PC-9 (cell line): ENCODE results near the gene PIK3C2G. TPM values are rescaled to one million over a fixed set of nuclear protein-coding genes. Genes with fewer than 3 reads are reported as not detected.

Source experiments
- BruUV-seq: library from RNA; stranded (reverse); fragments of 400-500 nt; replicated peaks from 2 replicates; lab custom pipeline; 2021; lab: Mats Ljungman, UMichigan
- CTCF ChIA-PET: fragments of 300-600 bp; sonication (Branson Sonifier 250); formaldehyde crosslinking; loops from one replicate; lab custom pipeline; 2022; ENCODE audit warnings: antibody characterized with exemption; lab: Charles Lee
- POLR2A ChIA-PET: fragments of 300-600 bp; sonication (Branson Sonifier 250); formaldehyde crosslinking; loops from one replicate; lab custom pipeline; 2022; ENCODE audit warnings: antibody characterized with exemption; ENCODE audit not compliant: unreplicated experiment; lab: Charles Lee
- DNase-seq, 2 experiments: peaks; one replicate each; pipeline versions ENCODE4 v3.0.0 to v3.0.0-alpha.2; 2015 to 2022; ENCODE audit warnings: mixed read lengths in 1 of 2
- H2AFZ ChIP-seq: fragments of 200-600 bp; sonication (generic); 2 replicates; pipeline ENCODE4 v1.8.1; 2017; ENCODE audit warnings: antibody characterized with exemption
- H3F3A ChIP-seq: fragments of 200-600 bp; sonication (generic); 2 replicates; pipeline ENCODE4 v1.8.1; 2017; ENCODE audit warnings: antibody characterized with exemption, mild to moderate bottlenecking, low read depth; ENCODE audit not compliant: insufficient read depth
- H3K27ac ChIP-seq: fragments of 200-600 bp; sonication (generic); 2 replicates; pipeline ENCODE4 v1.6.1; 2016; ENCODE audit warnings: mixed run types
- H3K27me3 ChIP-seq: fragments of 200-600 bp; sonication (generic); 2 replicates; pipeline ENCODE4 v1.6.1; 2016; ENCODE audit warnings: low read depth, mixed run types; ENCODE audit not compliant: insufficient read depth
- H3K36me3 ChIP-seq: fragments of 200-600 bp; sonication (generic); 2 replicates; pipeline ENCODE4 v1.6.1; 2016; ENCODE audit warnings: low read depth, mixed run types
- H3K4me1 ChIP-seq: fragments of 200-600 bp; sonication (generic); replicated peaks from 2 replicates; pipeline ENCODE4 v1.6.1; 2016; ENCODE audit warnings: mixed run types; ENCODE audit not compliant: insufficient read depth
- H3K4me2 ChIP-seq: fragments of 200-600 bp; sonication (generic); 2 replicates; pipeline ENCODE4 v1.6.1; 2017; ENCODE audit warnings: mixed run types
- H3K4me3 ChIP-seq: fragments of 200-600 bp; sonication (generic); 2 replicates; pipeline ENCODE4 v1.6.1; 2016; ENCODE audit warnings: mixed run types
- H3K79me2 ChIP-seq: fragments of 200-600 bp; sonication (generic); 2 replicates; pipeline ENCODE4 v1.6.1; 2017; ENCODE audit warnings: low read depth, mixed run types
- H3K9me2 ChIP-seq: fragments of 200-600 bp; sonication (generic); 2 replicates; pipeline ENCODE4 v1.8.1; 2017; ENCODE audit warnings: mild to moderate bottlenecking; ENCODE audit not compliant: insufficient read depth
- H3K9me3 ChIP-seq: fragments of 200-600 bp; sonication (generic); 2 replicates; pipeline ENCODE4 v1.8.1; 2016; ENCODE audit warnings: low read depth; ENCODE audit not compliant: insufficient read depth
- H4K20me1 ChIP-seq: fragments of 200-600 bp; sonication (generic); 2 replicates; pipeline ENCODE4 v1.8.1; 2017; ENCODE audit not compliant: insufficient read depth
- EZH2 ChIP-seq: fragments of 200-600 bp; sonication (generic); IDR thresholded peaks from 2 replicates; pipeline ENCODE4 v1.8.0; 2017; ENCODE audit warnings: antibody characterized with exemption, low read depth
- intact Hi-C: fragments of 100-400 bp; cut with micrococcal nuclease; formaldehyde crosslinking; loops from one replicate; pipeline ENCODE4 v1.10.0; 2022; ENCODE audit not compliant: unreplicated experiment
- total RNA-seq: library from RNA; stranded (reverse); gene quantifications from 2 replicates; pipeline ENCODE4 v1.2.3, GENCODE V29; 2021
- TF ChIP-seq, protein P1 (sequence below): fragments of 200-600 bp; sonication (generic); conservative IDR thresholded peaks from 2 replicates; pipeline ENCODE4 v1.6.1; 2017; ENCODE audit warnings: mixed run types, antibody characterized with exemption, mild to moderate bottlenecking, moderate library complexity

PIK3C2G gene
- total RNA-seq, 1 experiment from 2014 or later = 1.4 TPM

DNA sequence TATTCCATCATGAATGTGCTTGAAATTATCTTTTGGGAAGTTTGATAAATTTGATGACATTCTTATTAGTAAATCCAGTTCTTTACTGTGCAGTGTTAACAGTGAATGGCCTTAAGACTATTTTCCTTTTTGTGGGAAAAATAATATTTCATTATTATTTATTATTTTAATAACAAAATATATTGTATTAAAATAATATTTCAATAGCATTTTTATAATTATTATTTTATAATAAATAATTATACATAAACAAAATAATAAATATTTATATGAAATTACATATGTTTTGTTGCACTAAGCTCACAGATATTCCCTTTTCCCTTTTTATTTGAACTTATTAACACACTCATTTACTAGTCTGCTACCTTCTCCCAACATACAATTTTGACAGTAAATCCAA lies 33.6 kb downstream of the PIK3C2G start:
- Histone ChIP-seq H3K9me2 (no peaks in the 10 kb centered on the region), H3K4me3 (no peak overlapping the region), H3F3A (no peaks in the 10 kb centered on the region), H3K27ac (no peak overlapping the region), H3K9me3 (no peaks in the 10 kb centered on the region), H3K36me3 (no peaks in the 10 kb centered on the region), H3K4me1 (no peaks in the 10 kb centered on the region), H3K79me2 (no peaks in the 10 kb centered on the region), H4K20me1 (no peaks in the 10 kb centered on the region), H2AFZ (no peak overlapping the region), H3K4me2 (no peak overlapping the region), H3K27me3 (no peaks in the 10 kb centered on the region)
- DNase-seq = no peak
- BruUV-seq = no TSS peak
- intact Hi-C loops = no loop called here
- no peak for TF ChIP-seq EZH2
- TF ChIP-seq, protein P1, sequence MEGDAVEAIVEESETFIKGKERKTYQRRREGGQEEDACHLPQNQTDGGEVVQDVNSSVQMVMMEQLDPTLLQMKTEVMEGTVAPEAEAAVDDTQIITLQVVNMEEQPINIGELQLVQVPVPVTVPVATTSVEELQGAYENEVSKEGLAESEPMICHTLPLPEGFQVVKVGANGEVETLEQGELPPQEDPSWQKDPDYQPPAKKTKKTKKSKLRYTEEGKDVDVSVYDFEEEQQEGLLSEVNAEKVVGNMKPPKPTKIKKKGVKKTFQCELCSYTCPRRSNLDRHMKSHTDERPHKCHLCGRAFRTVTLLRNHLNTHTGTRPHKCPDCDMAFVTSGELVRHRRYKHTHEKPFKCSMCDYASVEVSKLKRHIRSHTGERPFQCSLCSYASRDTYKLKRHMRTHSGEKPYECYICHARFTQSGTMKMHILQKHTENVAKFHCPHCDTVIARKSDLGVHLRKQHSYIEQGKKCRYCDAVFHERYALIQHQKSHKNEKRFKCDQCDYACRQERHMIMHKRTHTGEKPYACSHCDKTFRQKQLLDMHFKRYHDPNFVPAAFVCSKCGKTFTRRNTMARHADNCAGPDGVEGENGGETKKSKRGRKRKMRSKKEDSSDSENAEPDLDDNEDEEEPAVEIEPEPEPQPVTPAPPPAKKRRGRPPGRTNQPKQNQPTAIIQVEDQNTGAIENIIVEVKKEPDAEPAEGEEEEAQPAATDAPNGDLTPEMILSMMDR = no peak
- CTCF ChIA-PET = no interaction called here
- POLR2A ChIA-PET = no interaction called here

DNA sequence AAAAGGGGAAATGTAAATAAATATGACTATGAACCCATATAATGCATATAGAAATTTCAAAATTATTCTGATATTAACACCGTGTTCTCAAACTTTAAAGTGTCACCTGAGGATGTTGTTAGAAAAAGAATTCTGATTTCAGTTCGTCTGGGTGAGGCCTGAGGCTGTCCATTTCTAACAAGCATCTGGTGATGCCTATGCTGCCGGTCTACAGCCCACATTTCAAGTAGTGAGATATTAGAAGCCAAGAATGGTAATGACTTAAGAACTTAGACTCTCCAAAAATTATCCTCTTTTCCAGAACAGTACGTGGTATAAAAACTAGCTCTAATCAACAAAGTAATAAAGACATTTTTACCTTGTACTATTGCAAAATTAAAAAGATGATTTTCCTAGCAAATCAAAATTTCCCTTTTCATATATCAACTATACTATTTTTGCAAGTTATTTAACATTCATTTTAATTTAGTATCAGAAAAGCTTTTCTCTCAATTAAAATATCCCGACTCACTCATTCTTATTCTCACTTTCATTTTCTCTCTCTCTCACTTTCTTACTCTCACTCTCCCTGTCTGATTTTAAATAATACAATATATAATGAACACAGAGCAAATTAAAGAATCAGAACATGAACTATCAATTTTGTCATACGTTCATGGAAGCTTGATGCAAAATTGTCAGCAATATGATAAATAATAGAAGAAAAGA lies 35.0 kb downstream of the PIK3C2G start:
- no peaks in the 10 kb centered on the region for H3K4me1 ChIP-seq
- POLR2A ChIA-PET = interaction anchor here (0.5 to 0.6 kb wide), 2 partner anchors 648 to 883 kb away, joined by 5 to 7 read pairs; no protein-coding TSS in a partner anchor
- BruUV-seq = no TSS peak
- CTCF ChIA-PET = no interaction called here
- no peaks in the 10 kb centered on the region for H3F3A ChIP-seq
- no peak for TF ChIP-seq EZH2
- TF ChIP-seq, protein P1 = no peak
- H3K9me3 ChIP-seq = no peaks in the 10 kb centered on the region
- H4K20me1 ChIP-seq = no peaks in the 10 kb centered on the region
- no peaks in the 10 kb centered on the region for H3K9me2 ChIP-seq
- DNase-seq = no peak
- peak overlapping the region; percentile 37; the same call in 1 of the 2 replicates for H3K4me3 ChIP-seq
- no peaks in the 10 kb centered on the region for H3K27me3 ChIP-seq
- no peaks in the 10 kb centered on the region for H3K36me3 ChIP-seq
- no peak overlapping the region for H3K27ac ChIP-seq
- H2AFZ ChIP-seq = peak overlapping the region; percentile 74
- no peaks in the 10 kb centered on the region for H3K79me2 ChIP-seq
- intact Hi-C loops = no loop called here
- H3K4me2 ChIP-seq = peak overlapping the region; percentile 71

DNA sequence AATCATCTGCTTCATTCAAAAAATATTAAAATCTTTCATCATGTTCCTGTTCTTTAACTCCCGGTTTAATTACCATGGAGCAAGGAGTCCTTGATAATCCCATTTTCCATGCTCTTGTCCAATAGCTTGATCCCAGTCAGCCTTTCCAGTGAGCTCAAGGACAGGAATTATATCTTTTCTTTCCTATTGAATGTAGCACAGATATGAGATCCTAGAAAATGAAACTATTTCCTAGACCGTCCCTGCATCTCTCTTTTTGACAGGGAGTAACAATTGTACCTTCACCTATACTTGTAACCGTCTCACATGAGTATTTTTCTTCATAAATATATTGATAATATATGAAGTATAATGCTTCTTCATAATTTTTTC lies 35.6 kb downstream of the PIK3C2G start:
- no peak overlapping the region for H3K27ac ChIP-seq
- H3K9me2 ChIP-seq = no peaks in the 10 kb centered on the region
- H4K20me1 ChIP-seq = no peaks in the 10 kb centered on the region
- BruUV-seq = no TSS peak
- CTCF ChIA-PET = no interaction called here
- peak overlapping the region; percentile 74 for H2AFZ ChIP-seq
- POLR2A ChIA-PET = interaction anchor here (0.6 kb wide), 1 partner anchor 883 kb away, joined by 5 read pairs; no protein-coding TSS in a partner anchor
- no peaks in the 10 kb centered on the region for H3K4me1 ChIP-seq
- H3K4me2 ChIP-seq = peak overlapping the region; percentile 71
- no peaks in the 10 kb centered on the region for H3K27me3 ChIP-seq
- no peaks in the 10 kb centered on the region for H3K36me3 ChIP-seq
- H3K9me3 ChIP-seq = no peaks in the 10 kb centered on the region
- H3F3A ChIP-seq = no peaks in the 10 kb centered on the region
- TF ChIP-seq, protein P1 = no peak
- no peak for TF ChIP-seq EZH2
- no peak for DNase-seq
- H3K79me2 ChIP-seq = no peaks in the 10 kb centered on the region
- intact Hi-C loops = no loop called here
- H3K4me3 ChIP-seq = peak overlapping the region; percentile 37; the same call in 1 of the 2 replicates
